Measurements from ENCODE around the gene IDH1. TPM values are rescaled to one million over a fixed set of nuclear protein-coding genes. Genes with fewer than 3 reads are reported as not detected.
A peak's percentile ranks its signal among the peaks of the same experiment; 100 is the strongest.
"Not testable (repeated sequence)": the region's sequence is repeated elsewhere in the genome, so short reads cannot be mapped to it uniquely, and the experiment has no call there.

The IDH1 gene
- total RNA-seq, 4 donors from 2014 or later: 111 to 170 (median 125) TPM

DNA sequence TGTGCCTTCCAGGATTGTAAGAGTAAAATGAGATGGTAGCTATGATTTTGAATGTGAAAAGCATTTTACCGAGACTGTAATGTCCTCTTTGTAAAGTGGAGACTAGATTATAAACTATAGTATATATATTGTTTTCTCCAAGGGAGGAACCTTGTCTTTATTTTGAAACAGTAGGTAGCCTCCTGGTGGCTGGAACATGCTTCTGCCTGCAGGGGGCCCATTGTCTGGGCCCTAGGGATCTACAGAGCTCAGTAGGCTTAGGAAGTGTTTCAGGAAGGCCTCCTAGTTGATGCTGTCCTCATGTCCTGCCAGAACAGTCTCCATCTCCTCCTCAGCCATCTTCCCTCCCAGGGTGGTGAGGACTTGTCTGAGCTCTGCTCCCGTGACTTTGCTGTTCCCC is 14.2 kb upstream of the IDH1 start:
- DNase-seq (ENCODE audit: low spot score) (no peak), ATAC-seq (ENCODE audit: low FRiP score) (no peak)
- TF ChIP-seq, protein P1, sequence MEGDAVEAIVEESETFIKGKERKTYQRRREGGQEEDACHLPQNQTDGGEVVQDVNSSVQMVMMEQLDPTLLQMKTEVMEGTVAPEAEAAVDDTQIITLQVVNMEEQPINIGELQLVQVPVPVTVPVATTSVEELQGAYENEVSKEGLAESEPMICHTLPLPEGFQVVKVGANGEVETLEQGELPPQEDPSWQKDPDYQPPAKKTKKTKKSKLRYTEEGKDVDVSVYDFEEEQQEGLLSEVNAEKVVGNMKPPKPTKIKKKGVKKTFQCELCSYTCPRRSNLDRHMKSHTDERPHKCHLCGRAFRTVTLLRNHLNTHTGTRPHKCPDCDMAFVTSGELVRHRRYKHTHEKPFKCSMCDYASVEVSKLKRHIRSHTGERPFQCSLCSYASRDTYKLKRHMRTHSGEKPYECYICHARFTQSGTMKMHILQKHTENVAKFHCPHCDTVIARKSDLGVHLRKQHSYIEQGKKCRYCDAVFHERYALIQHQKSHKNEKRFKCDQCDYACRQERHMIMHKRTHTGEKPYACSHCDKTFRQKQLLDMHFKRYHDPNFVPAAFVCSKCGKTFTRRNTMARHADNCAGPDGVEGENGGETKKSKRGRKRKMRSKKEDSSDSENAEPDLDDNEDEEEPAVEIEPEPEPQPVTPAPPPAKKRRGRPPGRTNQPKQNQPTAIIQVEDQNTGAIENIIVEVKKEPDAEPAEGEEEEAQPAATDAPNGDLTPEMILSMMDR (IDR thresholded peaks at IDR 0.05): no peak

DNA sequence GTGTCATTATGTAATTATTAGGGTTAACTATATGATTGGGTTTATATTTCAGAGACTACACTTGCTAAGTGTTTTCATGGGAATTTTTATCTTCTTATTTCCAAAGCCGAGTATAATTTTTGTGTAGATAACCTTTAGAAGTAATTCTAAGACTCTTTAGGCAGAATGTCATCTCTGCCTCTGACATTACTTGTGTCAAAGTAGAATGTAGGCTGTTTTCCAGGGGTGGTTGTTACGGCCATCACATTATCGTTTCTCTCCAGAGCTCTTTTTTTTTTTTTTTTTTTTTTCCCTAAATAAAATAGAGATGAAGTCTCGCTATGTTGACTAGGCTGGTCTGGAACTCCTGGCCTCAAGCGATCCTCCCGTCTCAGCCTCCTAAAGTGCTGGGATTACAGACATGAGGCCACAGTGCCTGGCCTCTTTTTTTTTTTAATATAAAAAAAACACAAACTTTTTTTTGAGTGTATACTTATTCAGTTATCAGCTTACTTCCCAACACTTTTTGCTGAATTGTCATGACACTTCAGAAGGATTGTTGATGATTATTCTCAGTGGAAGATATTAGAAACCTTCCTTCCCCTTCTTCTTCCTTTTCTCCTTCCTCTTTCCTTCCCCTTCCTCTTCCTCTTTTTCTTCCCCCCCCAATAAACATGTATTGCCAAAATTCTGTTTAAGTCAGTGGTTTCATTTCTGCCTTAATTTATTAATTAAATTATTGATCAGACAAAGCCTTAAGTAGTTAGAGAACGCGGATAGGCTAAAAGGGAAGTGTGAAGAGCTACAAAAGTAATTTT is 13.5 kb upstream of the IDH1 start:
- TF ChIP-seq, protein P1 (IDR thresholded peaks at IDR 0.05): no peak
- DNase-seq (ENCODE audit: low spot score) (no peak), ATAC-seq (ENCODE audit: low FRiP score) (no peak)

- ATAC-seq (ENCODE audit: low FRiP score): not testable (repeated sequence)
Measured at GRCh38 chr2:208267526-208267925, 12.7 kb upstream of the IDH1 start.

GRCh38 chr2:208266936-208267335 is 12.1 kb upstream of the IDH1 start:
- TF ChIP-seq, protein P1 (IDR thresholded peaks at IDR 0.05): no peak
- DNase-seq (ENCODE audit: low spot score) (no peak), ATAC-seq (ENCODE audit: low FRiP score) (no peak)

More at GRCh38 chr2:208267526-208267925, 12.7 kb upstream of the IDH1 start:
- DNase-seq (ENCODE audit: low spot score): not testable (repeated sequence)

GRCh38 chr2:208266553-208266893 is 11.7 kb upstream of the IDH1 start:
- TF ChIP-seq, protein P1 (IDR thresholded peaks at IDR 0.05): no peak
- DNase-seq (ENCODE audit: low spot score): no peak
- peak; percentile 7 for ATAC-seq (ENCODE audit: low FRiP score)

- ATAC-seq (ENCODE audit: low FRiP score) (peak; percentile 98), DNase-seq (ENCODE audit: low spot score) (peak; percentile 71)
- TF ChIP-seq, protein P1 (IDR thresholded peaks at IDR 0.05): no peak
Measured at GRCh38 chr2:208265801-208266552, 11.1 kb upstream of the IDH1 start, which contains the start of gene PIKFYVE. TSS of gene PIKFYVE (plus strand) at chr2:208266255. CDS start at chr2:208271520, 5,265 bp downstream.

GRCh38 chr2:208265371-208265800 is 10.5 kb upstream of the IDH1 start:
- ATAC-seq (ENCODE audit: low FRiP score): peak; percentile 63
- no peak for DNase-seq (ENCODE audit: low spot score)
- TF ChIP-seq, protein P1 (IDR thresholded peaks at IDR 0.05): no peak

- ATAC-seq (ENCODE audit: low FRiP score); DNase-seq (ENCODE audit: low spot score): not testable (repeated sequence)
Measured at GRCh38 chr2:208256849-208257813, 2.3 kb upstream of the IDH1 start.

Data from omental fat pad (tissue), 4 donors.